ENCODE measurements around the gene CSNK1A1. TPM values are rescaled to one million over a fixed set of nuclear protein-coding genes. Genes with fewer than 3 reads are reported as not detected.
A peak's percentile ranks its signal among the peaks of the same experiment; 100 is the strongest.

The CSNK1A1 gene
- total RNA-seq, 1 experiment from 2014 or later, result 300 TPM

DNA sequence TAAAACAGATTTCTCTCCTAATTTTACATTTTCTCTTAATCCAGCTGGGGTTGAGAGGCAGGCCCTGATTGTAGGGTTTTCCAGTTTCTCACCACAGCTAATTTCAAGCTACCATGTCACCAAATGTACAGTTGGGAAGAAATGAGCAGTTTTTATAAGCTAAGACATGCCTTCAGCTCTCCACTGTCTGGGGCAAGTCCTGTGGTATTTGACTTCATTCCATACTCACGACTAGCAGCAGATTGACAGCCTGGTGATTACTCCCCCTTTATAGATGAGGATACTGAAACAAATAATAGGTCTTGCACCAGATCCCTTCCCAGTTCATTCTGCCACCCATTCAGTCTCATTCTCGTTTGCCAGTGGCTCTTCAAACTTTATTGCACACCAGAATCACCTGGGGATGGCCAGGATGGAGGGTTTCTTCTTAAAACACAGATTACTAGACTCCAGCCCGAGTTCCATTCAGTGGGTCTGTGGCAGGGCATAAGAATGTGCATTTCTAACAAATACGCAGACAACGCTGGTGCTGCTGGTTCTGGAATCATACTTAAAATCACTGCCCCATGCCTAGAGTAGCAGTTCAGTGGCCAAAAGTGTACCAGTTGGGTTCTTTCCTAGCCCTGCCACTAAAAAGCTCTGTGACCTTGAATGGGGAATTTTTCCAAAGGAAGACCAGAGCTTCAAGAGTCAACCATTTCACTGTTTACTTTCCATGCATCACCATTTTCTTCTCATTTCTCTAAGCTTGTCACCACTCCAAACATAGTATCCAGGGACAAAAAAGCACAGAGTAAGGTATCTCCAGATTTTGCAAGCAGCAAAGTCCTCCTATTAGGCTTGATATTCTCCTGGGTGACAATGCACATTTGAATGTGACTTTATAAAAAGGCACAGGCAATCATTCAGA is 64.3 kb downstream of the CSNK1A1 start:
- H3K36me3 ChIP-seq (ENCODE audit: low read depth), result no peaks in the 10 kb centered on the region
- H3K4me1 ChIP-seq (replicated peaks; ENCODE audit: insufficient read depth), result peaks cover 80% of the 10 kb centered on the region
- TF ChIP-seq EZH2 (IDR thresholded peaks at IDR 0.05; ENCODE audit: low read depth), result no peak
- TF ChIP-seq, protein P1, sequence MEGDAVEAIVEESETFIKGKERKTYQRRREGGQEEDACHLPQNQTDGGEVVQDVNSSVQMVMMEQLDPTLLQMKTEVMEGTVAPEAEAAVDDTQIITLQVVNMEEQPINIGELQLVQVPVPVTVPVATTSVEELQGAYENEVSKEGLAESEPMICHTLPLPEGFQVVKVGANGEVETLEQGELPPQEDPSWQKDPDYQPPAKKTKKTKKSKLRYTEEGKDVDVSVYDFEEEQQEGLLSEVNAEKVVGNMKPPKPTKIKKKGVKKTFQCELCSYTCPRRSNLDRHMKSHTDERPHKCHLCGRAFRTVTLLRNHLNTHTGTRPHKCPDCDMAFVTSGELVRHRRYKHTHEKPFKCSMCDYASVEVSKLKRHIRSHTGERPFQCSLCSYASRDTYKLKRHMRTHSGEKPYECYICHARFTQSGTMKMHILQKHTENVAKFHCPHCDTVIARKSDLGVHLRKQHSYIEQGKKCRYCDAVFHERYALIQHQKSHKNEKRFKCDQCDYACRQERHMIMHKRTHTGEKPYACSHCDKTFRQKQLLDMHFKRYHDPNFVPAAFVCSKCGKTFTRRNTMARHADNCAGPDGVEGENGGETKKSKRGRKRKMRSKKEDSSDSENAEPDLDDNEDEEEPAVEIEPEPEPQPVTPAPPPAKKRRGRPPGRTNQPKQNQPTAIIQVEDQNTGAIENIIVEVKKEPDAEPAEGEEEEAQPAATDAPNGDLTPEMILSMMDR (conservative IDR thresholded peaks at IDR 0.05), result no peak
- no peak overlapping the region for H2AFZ ChIP-seq
- no peaks in the 10 kb centered on the region for H3K27me3 ChIP-seq (ENCODE audit: insufficient read depth, low read depth)
- POLR2A ChIA-PET (ENCODE audit: unreplicated experiment), result interaction anchor here (0.6 to 0.8 kb wide), 2 partner anchors 31 to 41 kb away, joined by 3 to 7 read pairs; no protein-coding TSS in a partner anchor
- peaks cover 86% of the 10 kb centered on the region for H3F3A ChIP-seq (ENCODE audit: insufficient read depth, low read depth)
- intact Hi-C loops (cut with micrococcal nuclease; ENCODE audit: unreplicated experiment), result loop anchor here (1.0 to 5.0 kb wide), 3 partner anchors 30 to 130 kb away; no protein-coding TSS in a partner anchor
- CTCF ChIA-PET, result interaction anchor here (0.5 to 1.3 kb wide), 4 partner anchors 12 to 928 kb away, joined by 3 to 6 read pairs (median 4); no protein-coding TSS in a partner anchor
- BruUV-seq (replicated peaks), result no TSS peak
- H4K20me1 ChIP-seq (ENCODE audit: insufficient read depth), result no peaks in the 10 kb centered on the region
- H3K27ac ChIP-seq, result peak overlapping the region; percentile 92
- DNase-seq, result peak; percentile 24 to 68
- no peaks in the 10 kb centered on the region for H3K79me2 ChIP-seq (ENCODE audit: low read depth)
- no peaks in the 10 kb centered on the region for H3K9me2 ChIP-seq (ENCODE audit: insufficient read depth)
- H3K9me3 ChIP-seq (ENCODE audit: insufficient read depth, low read depth), result no peaks in the 10 kb centered on the region
- no peak overlapping the region; the same call in 1 of the 2 replicates for H3K4me3 ChIP-seq
- peak overlapping the region; percentile 51 for H3K4me2 ChIP-seq

DNA sequence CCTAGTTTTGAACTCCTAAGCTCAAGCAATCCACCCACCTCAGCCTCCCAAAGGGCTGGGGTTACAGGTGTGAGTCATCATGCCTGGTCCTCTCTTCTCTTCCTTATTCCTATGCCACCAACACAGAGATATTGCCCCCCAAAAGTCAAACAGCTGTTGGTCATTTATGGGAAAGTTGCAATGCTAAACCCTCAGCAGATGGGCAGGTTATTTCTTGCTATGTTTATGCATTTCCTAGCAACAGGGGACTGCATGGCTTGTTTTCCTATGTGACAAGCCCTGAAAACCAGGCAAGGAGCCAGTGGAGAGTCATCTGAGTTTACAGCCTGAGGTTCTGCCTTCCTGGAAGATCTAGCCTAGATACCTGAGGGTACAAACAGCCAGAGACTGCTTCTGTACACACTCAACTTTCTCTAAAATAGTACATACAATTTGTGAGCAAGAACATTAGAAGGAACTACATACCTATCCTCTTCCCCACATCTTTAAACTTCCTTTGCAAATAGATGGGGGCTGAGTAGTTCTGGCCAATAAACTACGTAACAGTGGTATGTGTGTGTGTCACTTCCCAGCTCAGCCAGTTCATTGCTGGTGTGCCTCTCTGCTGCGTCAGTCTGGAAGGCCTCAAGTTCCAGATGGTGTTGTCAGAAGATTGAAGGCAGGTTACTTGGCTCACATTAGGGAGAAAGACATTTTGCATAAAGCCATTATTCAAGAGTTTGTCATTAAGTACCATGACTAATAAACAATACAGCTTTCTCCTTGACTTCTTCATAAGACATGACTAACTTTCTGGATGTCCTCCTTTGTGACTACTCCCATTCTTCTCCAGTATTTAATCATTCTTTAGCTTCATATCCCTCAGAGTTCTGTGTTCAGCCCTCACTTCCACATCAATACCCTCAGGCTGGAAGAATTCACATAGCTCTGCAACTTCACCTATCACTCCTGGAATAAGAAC is 65.3 kb downstream of the CSNK1A1 start:
- peak overlapping the region; percentile 92 for H3K27ac ChIP-seq
- H3K36me3 ChIP-seq (ENCODE audit: low read depth), result no peaks in the 10 kb centered on the region
- no peaks in the 10 kb centered on the region for H3K9me2 ChIP-seq (ENCODE audit: insufficient read depth)
- H3K4me1 ChIP-seq (replicated peaks; ENCODE audit: insufficient read depth), result peaks cover 88% of the 10 kb centered on the region
- H3K27me3 ChIP-seq (ENCODE audit: insufficient read depth, low read depth), result no peaks in the 10 kb centered on the region
- intact Hi-C loops (cut with micrococcal nuclease; ENCODE audit: unreplicated experiment), result loop anchor here (1.0 to 5.0 kb wide), 5 partner anchors 12 to 131 kb away; partner anchors contain the start of gene CSNK1A1
- no TSS peak for BruUV-seq (replicated peaks)
- ChIA-PET POLR2A (ENCODE audit: unreplicated experiment) (interaction anchor here (0.6 to 0.8 kb wide), 4 partner anchors 11 to 40 kb away, joined by 3 to 7 read pairs (median 5); no protein-coding TSS in a partner anchor), CTCF (interaction anchor here (0.5 to 1.3 kb wide), 4 partner anchors 54 to 929 kb away, joined by 3 to 4 read pairs (median 4); no protein-coding TSS in a partner anchor)
- H4K20me1 ChIP-seq (ENCODE audit: insufficient read depth), result no peaks in the 10 kb centered on the region
- TF ChIP-seq EZH2 (IDR thresholded peaks at IDR 0.05; ENCODE audit: low read depth), result no peak
- TF ChIP-seq, protein P1 (conservative IDR thresholded peaks at IDR 0.05), result no peak
- H3K9me3 ChIP-seq (ENCODE audit: insufficient read depth, low read depth), result no peaks in the 10 kb centered on the region
- no peaks in the 10 kb centered on the region for H3K79me2 ChIP-seq (ENCODE audit: low read depth)
- H3K4me3 ChIP-seq, result no peak overlapping the region; the same call in 1 of the 2 replicates
- peak; percentile 89 to 99 for DNase-seq
- H3F3A ChIP-seq (ENCODE audit: insufficient read depth, low read depth), result peaks cover 87% of the 10 kb centered on the region
- no peak overlapping the region for H2AFZ ChIP-seq
- peak overlapping the region; percentile 51 for H3K4me2 ChIP-seq

DNA sequence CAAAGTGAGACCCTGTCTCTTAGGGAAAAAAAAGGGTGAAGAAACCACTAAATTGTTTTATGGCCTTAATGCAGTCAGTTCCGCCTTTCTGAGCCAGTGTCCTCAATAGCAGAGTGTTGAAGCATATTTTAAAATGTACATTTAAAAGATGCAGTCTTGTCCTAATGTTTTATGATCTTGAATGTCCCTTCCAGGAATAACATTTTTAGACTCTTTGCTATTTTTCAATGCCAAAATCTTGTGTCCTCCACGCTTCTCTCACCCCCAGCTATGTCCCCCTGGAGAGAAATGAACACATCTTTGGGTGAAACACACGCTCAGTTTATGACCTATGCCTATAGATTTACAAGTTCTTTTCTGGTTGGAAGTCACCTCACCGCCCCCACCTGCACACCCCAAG is 69.8 kb downstream of the CSNK1A1 start:
- H3K4me3 ChIP-seq, result no peak overlapping the region
- no peaks in the 10 kb centered on the region for H3K79me2 ChIP-seq (ENCODE audit: low read depth)
- DNase-seq, result no peak
- intact Hi-C loops (cut with micrococcal nuclease; ENCODE audit: unreplicated experiment), result no loop called here
- H3K4me2 ChIP-seq, result no peak overlapping the region
- H3K27me3 ChIP-seq (ENCODE audit: insufficient read depth, low read depth), result no peaks in the 10 kb centered on the region
- TF ChIP-seq, protein P1 (conservative IDR thresholded peaks at IDR 0.05), result no peak
- no peak for TF ChIP-seq EZH2 (IDR thresholded peaks at IDR 0.05; ENCODE audit: low read depth)
- H3K4me1 ChIP-seq (replicated peaks; ENCODE audit: insufficient read depth), result peaks cover 50% of the 10 kb centered on the region
- no peak overlapping the region for H3K27ac ChIP-seq
- no peaks in the 10 kb centered on the region for H3K9me2 ChIP-seq (ENCODE audit: insufficient read depth)
- H3F3A ChIP-seq (ENCODE audit: insufficient read depth, low read depth), result peaks cover 48% of the 10 kb centered on the region
- H2AFZ ChIP-seq, result no peak overlapping the region
- H3K36me3 ChIP-seq (ENCODE audit: low read depth), result no peaks in the 10 kb centered on the region
- CTCF ChIA-PET, result no interaction called here
- POLR2A ChIA-PET (ENCODE audit: unreplicated experiment), result no interaction called here
- H3K9me3 ChIP-seq (ENCODE audit: insufficient read depth, low read depth), result no peaks in the 10 kb centered on the region
- BruUV-seq (replicated peaks), result no TSS peak
- no peaks in the 10 kb centered on the region for H4K20me1 ChIP-seq (ENCODE audit: insufficient read depth)
